GM21717 (cell line): ENCODE measurements around the gene RNPEPL1.

Experiments used
- ATAC-seq: cut with Tn5 transposase; IDR thresholded peaks from one replicate; pipeline ENCODE4 v1.9.1; 2021; ENCODE audit warnings: mild to moderate bottlenecking, moderate library complexity; ENCODE audit not compliant: unreplicated experiment

Gene RNPEPL1

DNA sequence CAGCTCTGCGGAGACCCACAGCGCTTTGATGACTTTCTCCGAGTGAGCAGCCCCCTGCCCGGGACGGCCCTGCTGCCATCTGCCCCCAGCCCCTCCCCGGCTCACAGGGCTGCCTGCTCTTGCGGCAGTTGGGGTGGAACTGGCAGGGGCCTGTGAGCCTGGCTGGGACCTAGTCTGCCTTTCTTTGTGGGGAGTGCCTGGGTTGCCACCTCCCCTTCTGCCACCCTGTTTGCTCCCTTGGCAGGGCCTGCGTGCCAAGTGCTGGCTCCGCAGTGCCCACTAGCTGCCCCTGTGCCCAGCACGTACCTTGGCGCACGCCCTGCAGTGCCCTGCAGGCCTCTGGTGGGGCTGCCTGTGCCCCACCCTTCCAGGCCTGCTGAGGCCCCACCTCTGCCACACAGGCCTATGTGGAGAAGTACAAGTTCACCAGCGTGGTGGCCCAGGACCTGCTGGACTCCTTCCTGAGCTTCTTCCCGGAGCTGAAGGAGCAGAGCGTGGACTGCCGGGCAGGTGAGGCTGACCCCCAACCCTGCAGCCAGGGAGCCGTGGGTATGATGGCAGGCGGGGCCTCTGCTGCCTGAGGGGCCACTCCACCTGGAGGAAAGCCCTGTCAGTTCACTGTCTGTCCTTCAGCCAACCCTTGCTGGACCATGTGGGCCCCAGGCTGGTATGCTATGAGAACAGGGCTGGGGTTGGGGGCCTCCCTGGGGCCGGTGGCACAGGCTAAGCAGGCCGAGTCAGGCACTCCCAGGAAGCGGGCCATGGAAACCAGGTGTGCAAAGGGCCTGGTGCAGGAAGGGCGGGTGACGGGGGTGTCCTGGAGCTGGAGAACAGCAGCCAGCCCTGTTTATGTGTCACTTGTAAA is 7.0 kb downstream of the RNPEPL1 start:
- no peak for ATAC-seq

- no peak for ATAC-seq
Measured at GRCh38 chr2:240576036-240576435, 7.8 kb downstream of the RNPEPL1 start.

DNA sequence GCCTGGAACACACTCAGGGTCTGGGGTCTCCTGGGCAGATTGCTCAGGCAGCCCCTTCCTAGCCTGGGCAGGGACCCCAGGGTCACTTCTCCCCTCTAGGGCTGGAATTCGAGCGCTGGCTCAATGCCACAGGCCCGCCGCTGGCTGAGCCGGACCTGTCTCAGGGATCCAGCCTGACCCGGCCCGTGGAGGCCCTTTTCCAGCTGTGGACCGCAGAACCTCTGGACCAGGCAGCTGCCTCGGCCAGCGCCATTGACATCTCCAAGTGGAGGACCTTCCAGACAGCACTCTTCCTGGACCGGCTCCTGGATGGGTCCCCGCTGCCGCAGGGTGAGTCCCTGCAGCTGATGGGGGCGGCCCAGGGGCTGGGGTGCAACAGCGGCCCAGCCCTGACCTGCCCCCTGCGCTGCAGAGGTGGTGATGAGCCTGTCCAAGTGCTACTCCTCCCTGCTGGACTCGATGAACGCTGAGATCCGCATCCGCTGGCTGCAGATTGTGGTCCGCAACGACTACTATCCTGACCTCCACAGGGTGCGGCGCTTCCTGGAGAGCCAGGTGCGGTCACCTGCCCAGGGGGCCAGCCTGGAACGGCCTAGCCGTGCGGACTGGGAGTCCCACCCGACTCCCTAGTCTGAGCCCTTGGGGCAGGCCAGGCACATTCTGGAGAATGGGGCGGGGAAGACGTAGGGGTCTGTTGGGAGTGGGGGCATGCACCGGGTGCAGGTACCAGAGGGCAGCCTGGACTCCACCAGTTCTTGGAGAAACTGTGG is 8.3 kb downstream of the RNPEPL1 start:
- ATAC-seq, result no peak

GRCh38 chr2:240577281-240578109 is 9.2 kb downstream of the RNPEPL1 start:
- no peak for ATAC-seq

DNA sequence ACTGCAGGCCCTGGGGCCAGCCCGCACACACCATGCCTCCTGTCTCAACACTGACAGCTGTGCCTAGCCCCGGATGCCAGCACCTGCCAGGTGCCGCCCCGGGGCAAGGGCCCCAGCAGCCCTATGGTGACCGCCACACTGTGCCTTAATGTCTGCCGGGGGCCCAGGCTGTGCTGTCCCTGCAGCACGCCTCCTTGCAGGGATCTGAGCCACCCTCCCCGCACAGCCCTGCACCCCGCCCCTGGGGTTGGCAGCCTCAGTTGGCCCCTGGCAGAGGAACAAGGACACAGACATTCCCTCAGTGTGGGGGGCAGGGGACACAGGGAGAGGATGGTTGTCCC is 9.8 kb downstream of the RNPEPL1 start:
- no peak for ATAC-seq

DNA sequence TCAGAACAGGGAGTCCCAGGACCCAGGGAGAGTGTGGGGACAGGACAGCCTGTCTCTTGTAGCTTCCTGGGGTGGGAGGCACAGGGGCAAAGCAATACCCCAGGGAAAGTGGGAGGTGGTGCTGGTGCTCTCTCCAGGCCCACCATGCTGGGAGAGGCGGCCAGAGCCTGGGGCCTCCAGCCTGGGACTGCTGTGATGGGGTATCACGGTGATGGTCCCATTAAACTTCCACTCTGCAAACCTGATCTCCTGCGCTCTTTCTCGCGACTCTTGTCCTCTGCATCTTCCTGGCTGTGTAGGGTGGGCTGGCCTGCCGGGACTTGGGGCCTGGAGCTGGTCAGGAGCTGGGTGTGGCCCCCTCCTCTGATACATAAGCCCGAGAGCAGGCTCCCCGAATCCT is 10.2 kb downstream of the RNPEPL1 start:
- ATAC-seq, result no peak

- ATAC-seq, result no peak
Measured at GRCh38 chr2:240579071-240579762, 10.9 kb downstream of the RNPEPL1 start.

- ATAC-seq, result peak; percentile 38
Measured at GRCh38 chr2:240579771-240580614, 11.7 kb downstream of the RNPEPL1 start.

GRCh38 chr2:240581811-240582210 is 13.5 kb downstream of the RNPEPL1 start:
- ATAC-seq, result no peak

DNA sequence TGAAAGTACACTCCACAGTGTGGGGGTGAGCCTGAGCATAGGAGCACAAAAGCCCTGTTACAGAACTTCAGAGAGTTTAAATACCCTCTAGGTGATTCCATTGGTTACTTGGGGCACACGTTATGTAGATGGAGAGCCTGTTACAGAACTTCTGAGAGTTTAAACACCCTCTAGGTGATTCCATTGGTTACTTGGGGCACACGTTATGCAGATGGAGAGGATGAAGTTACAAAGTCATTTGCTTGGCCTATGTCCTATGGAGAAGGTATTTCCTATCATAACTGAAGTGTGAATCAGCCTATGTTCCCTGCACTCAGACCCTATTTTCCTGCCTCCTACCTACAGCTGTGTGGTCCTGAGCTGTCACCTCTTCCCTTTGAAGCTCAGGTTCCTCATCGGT is 14.5 kb downstream of the RNPEPL1 start:
- no peak for ATAC-seq

DNA sequence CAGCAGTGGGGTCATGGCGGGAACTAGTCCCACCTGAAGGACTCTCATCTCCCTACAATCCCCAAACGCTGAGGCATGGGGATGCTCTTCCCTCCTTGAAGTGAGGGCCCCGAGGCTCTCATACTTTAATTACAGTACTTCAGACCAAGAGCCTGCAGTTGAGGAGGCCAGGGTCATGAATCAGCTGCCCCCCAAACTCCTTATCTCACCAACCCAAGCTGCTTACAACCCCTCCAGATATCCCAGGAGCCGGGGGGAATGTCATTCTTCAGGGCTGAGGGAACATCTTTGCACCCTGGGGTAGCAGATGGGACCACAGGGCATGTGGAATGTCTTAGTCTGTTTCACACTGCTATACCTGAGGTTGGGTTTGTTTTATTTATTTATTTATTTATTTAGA is 15.5 kb downstream of the RNPEPL1 start:
- ATAC-seq, result no peak

DNA sequence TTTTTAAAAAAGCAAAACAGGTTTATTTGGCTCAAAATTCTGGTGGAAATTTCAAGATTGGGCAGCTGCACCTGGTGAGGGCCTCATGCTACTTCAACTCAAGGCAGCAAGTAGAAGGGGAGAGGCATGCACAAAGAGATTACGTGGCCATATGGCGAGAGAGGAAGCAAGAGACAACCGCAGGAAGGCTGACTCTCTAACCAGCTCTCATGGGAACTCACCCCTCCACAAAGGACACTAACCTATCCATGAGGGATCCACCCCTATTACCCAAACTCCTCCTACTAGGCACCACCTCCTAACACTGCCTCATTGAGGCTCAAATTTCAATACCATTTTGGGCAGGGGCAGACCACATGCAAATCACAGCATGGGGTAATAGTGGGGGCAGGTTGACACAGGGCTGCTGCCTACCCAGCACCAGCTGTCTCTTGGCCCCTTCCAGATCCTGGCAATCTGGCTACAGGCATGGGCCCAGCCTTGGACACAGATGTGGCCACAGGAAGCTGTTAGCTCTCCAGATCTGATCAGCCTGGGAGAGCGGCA is 16.3 kb downstream of the RNPEPL1 start:
- peak; percentile 59 for ATAC-seq

GRCh38 chr2:240585101-240585500 is 16.8 kb downstream of the RNPEPL1 start:
- ATAC-seq, result peak; percentile 27

- no peak for ATAC-seq
Measured at GRCh38 chr2:240585681-240586197, 17.5 kb downstream of the RNPEPL1 start.

DNA sequence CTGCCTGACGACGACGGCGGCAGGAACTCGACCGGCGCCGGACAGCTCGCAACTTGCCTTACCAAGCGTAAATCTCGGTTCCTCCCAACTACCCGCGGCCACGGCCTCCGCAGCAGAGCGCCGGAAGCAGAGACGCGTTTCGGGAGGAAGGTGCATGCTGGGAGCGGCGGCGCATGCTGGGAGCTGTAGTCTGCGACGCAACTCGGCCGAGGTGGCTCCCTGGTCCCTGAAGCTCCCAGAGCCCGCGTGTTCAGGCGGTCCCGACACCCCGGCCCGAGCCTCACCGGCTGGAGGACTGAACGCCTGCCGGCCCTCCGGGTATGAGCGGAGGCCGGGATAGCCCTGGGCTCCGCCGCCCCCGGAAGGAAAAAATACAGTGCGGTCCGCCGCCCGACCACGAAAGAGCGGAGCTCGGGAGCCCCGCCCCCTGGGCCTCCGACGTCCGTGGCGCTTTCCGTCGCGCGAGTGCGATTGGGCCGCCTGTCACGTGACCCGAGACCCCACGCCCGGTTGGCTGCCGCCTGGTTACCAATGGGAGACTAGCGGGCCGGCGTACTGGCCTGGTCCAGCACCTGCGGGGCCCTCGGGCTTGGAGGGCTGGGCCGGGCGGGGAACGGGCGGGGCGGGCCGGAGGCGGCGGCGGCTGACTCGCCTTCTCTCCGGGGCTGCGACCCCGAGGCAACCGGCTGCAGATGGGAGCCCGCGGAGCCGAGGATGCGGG is 18.1 kb downstream of the RNPEPL1 start, which contains the start of gene CAPN10:
CAPN10 (plus strand) TSS at position 537 of the 721 bp plus-strand sequence; CDS start at position 715, 178 bp downstream.
- ATAC-seq, result peak; percentile 58

GRCh38 chr2:240586919-240587800 is 18.9 kb downstream of the RNPEPL1 start:
- ATAC-seq, result peak; percentile 5

DNA sequence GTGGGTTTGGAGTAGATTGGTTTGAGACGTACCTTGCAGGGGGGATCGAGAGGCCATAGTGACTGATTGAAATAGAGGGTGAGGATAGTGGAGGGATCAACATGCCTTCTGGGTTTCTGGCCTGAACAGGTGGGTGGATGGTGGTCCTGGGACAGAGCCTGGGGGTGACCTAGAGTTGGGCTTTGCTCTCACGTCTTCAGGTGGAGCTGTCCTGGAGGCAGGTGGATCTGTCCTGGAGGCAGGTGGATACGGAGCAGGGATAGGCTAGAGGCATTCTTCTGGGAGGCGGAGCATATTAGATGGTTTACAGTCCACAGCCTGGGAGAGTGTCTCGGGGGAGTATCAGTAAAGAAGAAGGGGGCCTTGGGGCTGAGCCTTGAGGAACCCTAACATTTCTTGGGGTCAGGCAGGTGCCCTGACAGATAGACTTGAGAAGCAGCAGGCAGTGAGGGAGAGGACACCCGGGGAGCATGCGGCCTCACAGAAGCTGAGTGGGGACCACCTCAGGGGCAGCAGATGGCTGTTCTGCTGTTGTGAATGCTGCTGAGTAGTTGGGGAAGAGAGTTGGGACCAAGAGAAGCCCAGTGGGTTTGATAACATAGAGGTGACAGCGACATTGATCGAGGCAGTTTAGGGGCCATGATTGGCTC is 19.8 kb downstream of the RNPEPL1 start:
- no peak for ATAC-seq
